GM18861 (cell line): ENCODE data around the gene NCOR1.
A peak's percentile ranks its signal among the peaks of the same experiment; 100 is the strongest.
"Not testable (repeated sequence)": the region's sequence is repeated elsewhere in the genome, so short reads cannot be mapped to it uniquely, and the experiment has no call there.

Experiments used
- ATAC-seq: cut with Tn5 transposase; IDR thresholded peaks from one replicate; pipeline ENCODE4 v1.9.1; 2021; ENCODE audit not compliant: unreplicated experiment

Gene NCOR1

GRCh38 chr17:16215965-16216316 is 607 bp upstream of the NCOR1 start:
- ATAC-seq: peak; percentile 3

GRCh38 chr17:16215002-16215272 is 397 bp downstream of the NCOR1 start:
- ATAC-seq: peak; percentile 26

- ATAC-seq: no peak
Observed at GRCh38 chr17:16214190-16215001, 938 bp downstream of the NCOR1 start.

- ATAC-seq: no peak
Observed at GRCh38 chr17:16212793-16213192, 2.5 kb downstream of the NCOR1 start.

GRCh38 chr17:16211590-16211989 is 3.7 kb downstream of the NCOR1 start:
- ATAC-seq: no peak

- ATAC-seq: not testable (repeated sequence)
Observed at GRCh38 chr17:16204763-16205162, 10.6 kb downstream of the NCOR1 start.

- not testable (repeated sequence) for ATAC-seq
Observed at GRCh38 chr17:16202554-16203500, 12.5 kb downstream of the NCOR1 start.

GRCh38 chr17:16201693-16202131 is 13.6 kb downstream of the NCOR1 start:
- not testable (repeated sequence) for ATAC-seq

GRCh38 chr17:16199093-16199492 is 16.2 kb downstream of the NCOR1 start:
- no peak for ATAC-seq

- no peak for ATAC-seq
Observed at GRCh38 chr17:16197276-16197675, 18.1 kb downstream of the NCOR1 start.

- ATAC-seq: not testable (repeated sequence)
Observed at GRCh38 chr17:16194307-16194835, 21.0 kb downstream of the NCOR1 start.

- ATAC-seq: no peak
Observed at GRCh38 chr17:16191604-16192003, 23.7 kb downstream of the NCOR1 start.

- no peak for ATAC-seq
Observed at GRCh38 chr17:16190703-16191360, 24.5 kb downstream of the NCOR1 start.

GRCh38 chr17:16189791-16190348 is 25.5 kb downstream of the NCOR1 start:
- no peak for ATAC-seq

GRCh38 chr17:16187642-16188041 is 27.7 kb downstream of the NCOR1 start:
- no peak for ATAC-seq

GRCh38 chr17:16181581-16181980 is 33.8 kb downstream of the NCOR1 start:
- no peak for ATAC-seq

- no peak for ATAC-seq
Observed at GRCh38 chr17:16178836-16179235, 36.5 kb downstream of the NCOR1 start.

GRCh38 chr17:16171613-16172012 is 43.7 kb downstream of the NCOR1 start:
- ATAC-seq: no peak

GRCh38 chr17:16166766-16167165 is 48.6 kb downstream of the NCOR1 start:
- not testable (repeated sequence) for ATAC-seq

GRCh38 chr17:16158714-16159113 is 56.6 kb downstream of the NCOR1 start:
- no peak for ATAC-seq

GRCh38 chr17:16155536-16155935 is 59.8 kb downstream of the NCOR1 start:
- no peak for ATAC-seq
